Liver (tissue), 9 donors: ENCODE data around the gene GPR157. TPM values are rescaled to one million over a fixed set of nuclear protein-coding genes. Genes with fewer than 3 reads are reported as not detected.
"Not testable (repeated sequence)": the region's sequence is repeated elsewhere in the genome, so short reads cannot be mapped to it uniquely, and the experiment has no call there.

Experiments used
- DNase-seq: peaks from one replicate; pipeline ENCODE4 v3.0.0-alpha.2; 2017; ENCODE audit warnings: low spot score
- H3K27ac ChIP-seq, 2 donors: one replicate each; pipeline ENCODE4 v1.7.0; 2013; ENCODE audit warnings: inconsistent platforms in 2 of 2, low read length in 2 of 2, control low read depth in 1 of 2, low read depth in 1 of 2, mild to moderate bottlenecking in 1 of 2
- H3K27me3 ChIP-seq, 4 donors: one replicate each; pipeline versions ENCODE4 v1.6.1 to v1.7.0; 2013; ENCODE audit warnings: low read length in 3 of 4, inconsistent platforms in 1 of 4, mild to moderate bottlenecking in 1 of 4, moderate library complexity in 1 of 4; ENCODE audit not compliant: control insufficient read depth in 4 of 4, insufficient read depth in 4 of 4
- H3K36me3 ChIP-seq, 4 donors: one replicate each; pipeline versions ENCODE4 v1.6.1 to v1.7.0; 2013; ENCODE audit warnings: low read length in 3 of 4, mild to moderate bottlenecking in 3 of 4, low read depth in 1 of 4, moderate library complexity in 1 of 4; ENCODE audit not compliant: control insufficient read depth in 4 of 4, insufficient read depth in 3 of 4
- H3K4me1 ChIP-seq, 4 donors: one replicate each; pipeline versions ENCODE4 v1.6.1 to v1.7.0; 2013; ENCODE audit warnings: low read length in 3 of 4, mild to moderate bottlenecking in 3 of 4, moderate library complexity in 1 of 4; ENCODE audit not compliant: control insufficient read depth in 4 of 4, insufficient read depth in 4 of 4
- H3K4me3 ChIP-seq, 3 donors: one replicate each; pipeline versions ENCODE4 v1.6.1 to v1.7.0; 2013; ENCODE audit warnings: low read length in 3 of 3, control low read depth in 1 of 3, low read depth in 1 of 3, mild to moderate bottlenecking in 1 of 3
- H3K9ac ChIP-seq, 2 donors: one replicate each; pipeline ENCODE4 v1.7.0; 2013; ENCODE audit warnings: low read length in 2 of 2, mild to moderate bottlenecking in 2 of 2, moderate library complexity in 2 of 2, control low read depth in 1 of 2, low read depth in 1 of 2
- H3K9me3 ChIP-seq, 4 donors: one replicate each; pipeline versions ENCODE4 v1.6.1 to v1.7.0; 2013; ENCODE audit warnings: low read length in 3 of 4; ENCODE audit not compliant: control insufficient read depth in 4 of 4
- EGR1 ChIP-seq, 2 donors: IDR thresholded peaks; 2 replicates each; pipeline ENCODE4 v1.6.1; 2016 to 2018; ENCODE audit warnings: antibody characterized with exemption in 2 of 2, low read depth in 2 of 2
- FOXA2 ChIP-seq: IDR thresholded peaks from 2 replicates; pipeline ENCODE4 v1.6.1; 2016; ENCODE audit warnings: antibody characterized with exemption
- GABPA ChIP-seq, 2 donors: IDR thresholded peaks in 1 of 2; conservative IDR thresholded peaks in 1 of 2; 2 replicates each; pipeline ENCODE4 v1.6.1; 2016; ENCODE audit warnings: antibody characterized with exemption in 2 of 2, mild to moderate bottlenecking in 1 of 2, moderate library complexity in 1 of 2
- HNF4A ChIP-seq, 2 donors: conservative IDR thresholded peaks; 2 replicates each; pipeline ENCODE4 v1.6.1; 2016; ENCODE audit warnings: antibody characterized with exemption in 2 of 2, mild to moderate bottlenecking in 2 of 2
- JUND ChIP-seq, 2 donors: IDR thresholded peaks; 2 replicates each; pipeline ENCODE4 v1.6.1; 2016; ENCODE audit warnings: antibody characterized with exemption in 2 of 2
- RXRA ChIP-seq, 2 donors: IDR thresholded peaks; 2 replicates each; pipeline ENCODE4 v1.6.1; 2017 to 2018; ENCODE audit warnings: antibody characterized with exemption in 2 of 2, mild to moderate bottlenecking in 1 of 2
- SP1 ChIP-seq: IDR thresholded peaks from 2 replicates; pipeline ENCODE4 v1.6.1; 2018; ENCODE audit warnings: antibody characterized with exemption, mild to moderate bottlenecking
- WGBS: extraction: QIAGEN DNeasy Blood & Tissue Kit; methylation state at CpG from one replicate; pipeline ENCODE4 v1.1.7; 2013; 5-methylcytosine and 5-hydroxymethylcytosine counted together
- polyA plus RNA-seq, 2 donors: library from polyadenylated mRNA; stranded (reverse) in 1 of 2; unstranded in 1 of 2; fragments of 200-250 nt in 1 of 2; fragments of >200 nt in 1 of 2; fragmentation: Nextera tagmentation in 1 of 2; extraction: Ambion mirVana in 1 of 2; gene quantifications; one replicate each; pipeline versions ENCODE4 v1.2.1 to v1.2.3, GENCODE V29; 2013 to 2015
- total RNA-seq, 2 donors: library from RNA; depleted of rRNA; stranded (reverse); fragments of >200 nt; gene quantifications; one replicate each; pipeline ENCODE4 v1.2.3, GENCODE V29; 2014
- TF ChIP-seq, protein P1 (sequence below): IDR thresholded peaks from 2 replicates; pipeline ENCODE4 v1.6.1; 2016; ENCODE audit warnings: antibody characterized with exemption
- TF ChIP-seq, protein P2 (sequence below): fragments of 150-350 bp; IDR thresholded peaks from 2 replicates; pipeline ENCODE4 v1.5.1; 2017; ENCODE audit warnings: improper control_type of control experiment, low read depth, low read length; ENCODE audit not compliant: missing input control
- TF ChIP-seq, protein P3 (sequence below): IDR thresholded peaks from 2 replicates; pipeline ENCODE4 v1.6.1; 2016; ENCODE audit warnings: antibody characterized with exemption
- TF ChIP-seq, protein P4 (sequence below): IDR thresholded peaks from 2 replicates; pipeline ENCODE4 v1.6.1; 2016; ENCODE audit warnings: antibody characterized with exemption
- donor health status: healthy.
- donor health status: healthy.
- donor health status: healthy.
- donor health status: healthy.
- donor health status: healthy.

Gene GPR157
- total and polyA plus RNA-seq, 4 donors, result 1.3 to 7.0 (median 2.2) TPM

DNA sequence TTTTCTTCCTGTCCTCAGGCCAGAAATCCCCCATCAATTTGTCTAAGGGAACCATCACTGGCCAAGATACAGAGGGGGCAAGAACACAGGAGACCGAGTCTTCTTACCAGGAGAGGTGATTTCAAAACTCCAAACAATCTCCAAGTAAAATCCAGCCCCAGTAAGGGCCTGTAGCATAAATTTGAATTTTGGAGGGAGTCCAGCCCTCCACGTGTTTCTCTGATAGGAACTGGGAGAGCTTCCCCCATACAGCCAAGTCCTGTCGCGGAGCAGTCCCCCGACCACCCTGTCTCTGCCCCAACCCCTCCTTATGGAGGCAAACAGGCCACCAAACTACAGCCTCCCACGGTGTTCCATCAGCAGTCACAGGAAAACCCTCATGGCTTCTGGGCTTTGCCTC lies 32.4 kb upstream of the GPR157 start:
- Histone ChIP-seq H3K4me1 (peaks cover 10 to 16% (median 13%) of the 10 kb centered on the region in 4 donors), H3K9ac (peak overlapping the region in 1 of 2 donors; percentile 29), H3K4me3 (no peak overlapping the region), H3K27ac (no peak overlapping the region), H3K9me3 (no peaks in the 10 kb centered on the region), H3K27me3 (no peaks in the 10 kb centered on the region), H3K36me3 (no peaks in the 10 kb centered on the region)
- TF ChIP-seq GABPA (IDR thresholded peaks at IDR 0.05 in 1 of 2, conservative IDR thresholded peaks at IDR 0.05 in 1 of 2), result no peak
- TF ChIP-seq EGR1 (IDR thresholded peaks at IDR 0.05; ENCODE audit: low read depth in 2 of 2), result no peak
- TF ChIP-seq RXRA (IDR thresholded peaks at IDR 0.05), result no peak
- TF ChIP-seq SP1, result no peak
- TF ChIP-seq FOXA2, result no peak
- 82% methylated on average over 6 of the region's 6 CpGs for WGBS
- no peak for DNase-seq

DNA sequence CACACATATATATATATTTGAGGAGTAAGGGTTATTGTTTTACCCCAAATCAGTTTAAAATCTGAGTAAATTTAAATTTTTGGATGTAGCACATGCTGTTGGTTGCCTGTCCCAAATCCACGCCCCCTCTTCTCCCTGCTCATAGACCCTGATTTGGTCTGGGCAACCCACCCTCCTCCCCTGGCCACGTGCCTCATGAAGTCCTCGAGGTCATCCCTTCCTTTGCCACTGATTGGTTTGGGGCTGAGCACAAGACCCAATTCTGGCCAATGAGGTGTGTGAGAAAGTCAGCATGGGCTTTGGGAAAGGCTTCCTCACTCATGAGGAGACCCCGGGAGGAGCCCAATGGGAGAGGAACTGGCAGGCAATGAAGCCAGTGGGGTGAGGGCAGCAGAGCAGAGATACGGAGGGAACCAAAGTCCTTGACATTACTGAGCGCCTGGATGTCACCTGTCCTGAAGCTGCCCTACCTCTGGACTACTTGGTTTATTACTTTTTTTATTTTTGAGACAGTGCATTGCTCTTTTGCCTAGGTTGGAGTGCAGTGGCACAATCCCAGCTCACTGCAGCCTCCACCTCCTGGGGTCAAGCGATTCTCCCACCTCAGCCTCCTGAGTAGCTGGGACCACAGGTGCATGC lies 31.3 kb upstream of the GPR157 start:
- Histone ChIP-seq H3K9me3 (no peaks in the 10 kb centered on the region), H3K4me3 (no peak overlapping the region), H3K27me3 (no peaks in the 10 kb centered on the region), H3K4me1 (peaks cover 10 to 16% (median 13%) of the 10 kb centered on the region in 4 donors), H3K9ac (no peak overlapping the region), H3K36me3 (no peaks in the 10 kb centered on the region), H3K27ac (no peak overlapping the region)
- 92% methylated on average over 7 of the region's 7 CpGs for WGBS
- DNase-seq, result no peak
- no peak for TF ChIP-seq HNF4A (conservative IDR thresholded peaks at IDR 0.05)
- TF ChIP-seq, protein P1, sequence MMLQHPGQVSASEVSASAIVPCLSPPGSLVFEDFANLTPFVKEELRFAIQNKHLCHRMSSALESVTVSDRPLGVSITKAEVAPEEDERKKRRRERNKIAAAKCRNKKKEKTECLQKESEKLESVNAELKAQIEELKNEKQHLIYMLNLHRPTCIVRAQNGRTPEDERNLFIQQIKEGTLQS, result no peak
- TF ChIP-seq EGR1 (IDR thresholded peaks at IDR 0.05; ENCODE audit: low read depth in 2 of 2), result no peak

DNA sequence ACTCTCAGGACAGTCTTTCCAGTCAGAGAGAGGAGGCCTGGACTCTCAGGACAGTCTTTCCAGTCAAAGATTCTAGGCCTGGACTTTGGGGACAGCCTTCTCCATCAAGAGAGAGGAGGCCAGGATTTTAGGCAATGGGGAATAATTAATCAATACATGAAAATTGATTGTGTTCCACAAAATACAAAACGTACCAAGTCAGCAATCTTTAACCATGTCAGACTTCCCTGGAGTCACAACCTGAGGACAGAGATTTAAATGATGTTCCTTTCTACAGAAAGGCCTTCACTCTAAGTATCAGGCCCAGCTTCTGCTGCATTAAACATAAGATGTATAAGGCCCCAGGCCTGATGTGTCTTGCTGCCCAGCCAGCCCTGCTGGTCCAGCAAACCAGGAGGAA lies 27.0 kb upstream of the GPR157 start:
- Histone ChIP-seq H3K27me3 (no peaks in the 10 kb centered on the region), H3K4me3 (no peak overlapping the region), H3K4me1 (no peaks in the 10 kb centered on the region), H3K9me3 (no peaks in the 10 kb centered on the region), H3K9ac (no peak overlapping the region), H3K27ac (no peak overlapping the region), H3K36me3 (no peaks in the 10 kb centered on the region)
- no peak for DNase-seq
- TF ChIP-seq RXRA (IDR thresholded peaks at IDR 0.05), result no peak
- WGBS, result 78% methylated on average over 1 of the region's 1 CpG

DNA sequence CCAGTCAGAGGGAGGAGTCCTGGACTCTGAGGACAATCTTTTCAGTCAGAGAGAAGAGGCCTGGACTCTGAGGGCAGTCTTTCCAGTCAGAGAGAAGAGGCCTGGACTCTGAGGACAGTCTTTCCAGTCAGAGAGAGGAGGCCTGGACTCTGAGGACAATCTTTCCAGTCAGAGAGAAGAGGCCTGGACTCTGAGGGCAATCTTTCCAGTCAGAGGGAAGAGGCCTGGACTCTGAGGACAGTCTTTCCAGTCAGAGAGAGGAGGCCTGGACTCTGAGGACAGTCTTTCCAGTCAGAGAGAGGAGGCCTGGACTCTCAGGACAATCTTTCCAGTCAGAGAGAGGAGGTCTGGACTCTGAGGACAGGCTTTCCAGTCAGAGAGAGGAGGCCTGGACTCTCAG lies 26.5 kb upstream of the GPR157 start:
- not testable (repeated sequence) for H3K9ac ChIP-seq, H3K9me3 ChIP-seq, H3K4me3 ChIP-seq, H3K4me1 ChIP-seq, H3K27ac ChIP-seq, DNase-seq, H3K27me3 ChIP-seq, H3K36me3 ChIP-seq

DNA sequence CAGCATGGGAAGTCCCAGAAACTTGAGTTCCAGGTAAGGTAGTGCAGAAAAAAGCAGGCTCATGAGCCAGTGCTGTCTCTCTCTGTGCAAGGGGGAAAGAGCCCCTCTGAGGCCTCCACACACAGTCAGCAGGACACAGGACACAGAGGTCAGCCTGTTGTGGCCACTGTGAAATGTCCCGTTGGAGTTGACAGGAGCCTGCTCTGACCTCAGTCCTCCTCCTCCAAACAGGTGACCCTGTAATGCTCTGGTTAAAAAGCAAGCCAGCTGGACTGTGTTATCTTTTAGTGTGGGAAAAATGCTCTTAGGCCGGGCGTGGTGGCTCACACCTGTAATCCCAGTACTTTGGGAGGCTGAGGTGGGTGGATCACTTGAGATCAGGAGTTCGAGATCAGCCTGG lies 24.2 kb upstream of the GPR157 start:
- H3K27me3 ChIP-seq, result no peaks in the 10 kb centered on the region
- no peaks in the 10 kb centered on the region for H3K4me1 ChIP-seq
- H3K36me3 ChIP-seq, result no peaks in the 10 kb centered on the region
- DNase-seq, result no peak
- no peak overlapping the region for H3K9ac ChIP-seq
- no peak overlapping the region for H3K27ac ChIP-seq
- no peak overlapping the region for H3K4me3 ChIP-seq
- no peaks in the 10 kb centered on the region for H3K9me3 ChIP-seq
- 79% methylated on average over 4 of the region's 4 CpGs for WGBS
- TF ChIP-seq, protein P2, sequence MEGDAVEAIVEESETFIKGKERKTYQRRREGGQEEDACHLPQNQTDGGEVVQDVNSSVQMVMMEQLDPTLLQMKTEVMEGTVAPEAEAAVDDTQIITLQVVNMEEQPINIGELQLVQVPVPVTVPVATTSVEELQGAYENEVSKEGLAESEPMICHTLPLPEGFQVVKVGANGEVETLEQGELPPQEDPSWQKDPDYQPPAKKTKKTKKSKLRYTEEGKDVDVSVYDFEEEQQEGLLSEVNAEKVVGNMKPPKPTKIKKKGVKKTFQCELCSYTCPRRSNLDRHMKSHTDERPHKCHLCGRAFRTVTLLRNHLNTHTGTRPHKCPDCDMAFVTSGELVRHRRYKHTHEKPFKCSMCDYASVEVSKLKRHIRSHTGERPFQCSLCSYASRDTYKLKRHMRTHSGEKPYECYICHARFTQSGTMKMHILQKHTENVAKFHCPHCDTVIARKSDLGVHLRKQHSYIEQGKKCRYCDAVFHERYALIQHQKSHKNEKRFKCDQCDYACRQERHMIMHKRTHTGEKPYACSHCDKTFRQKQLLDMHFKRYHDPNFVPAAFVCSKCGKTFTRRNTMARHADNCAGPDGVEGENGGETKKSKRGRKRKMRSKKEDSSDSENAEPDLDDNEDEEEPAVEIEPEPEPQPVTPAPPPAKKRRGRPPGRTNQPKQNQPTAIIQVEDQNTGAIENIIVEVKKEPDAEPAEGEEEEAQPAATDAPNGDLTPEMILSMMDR, result no peak
- TF ChIP-seq, protein P3, sequence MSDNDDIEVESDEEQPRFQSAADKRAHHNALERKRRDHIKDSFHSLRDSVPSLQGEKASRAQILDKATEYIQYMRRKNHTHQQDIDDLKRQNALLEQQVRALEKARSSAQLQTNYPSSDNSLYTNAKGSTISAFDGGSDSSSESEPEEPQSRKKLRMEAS, result no peak
- no peak for TF ChIP-seq FOXA2
- TF ChIP-seq HNF4A (conservative IDR thresholded peaks at IDR 0.05), result no peak
- no peak for TF ChIP-seq JUND (IDR thresholded peaks at IDR 0.05)
- TF ChIP-seq SP1, result no peak
- TF ChIP-seq, protein P4, sequence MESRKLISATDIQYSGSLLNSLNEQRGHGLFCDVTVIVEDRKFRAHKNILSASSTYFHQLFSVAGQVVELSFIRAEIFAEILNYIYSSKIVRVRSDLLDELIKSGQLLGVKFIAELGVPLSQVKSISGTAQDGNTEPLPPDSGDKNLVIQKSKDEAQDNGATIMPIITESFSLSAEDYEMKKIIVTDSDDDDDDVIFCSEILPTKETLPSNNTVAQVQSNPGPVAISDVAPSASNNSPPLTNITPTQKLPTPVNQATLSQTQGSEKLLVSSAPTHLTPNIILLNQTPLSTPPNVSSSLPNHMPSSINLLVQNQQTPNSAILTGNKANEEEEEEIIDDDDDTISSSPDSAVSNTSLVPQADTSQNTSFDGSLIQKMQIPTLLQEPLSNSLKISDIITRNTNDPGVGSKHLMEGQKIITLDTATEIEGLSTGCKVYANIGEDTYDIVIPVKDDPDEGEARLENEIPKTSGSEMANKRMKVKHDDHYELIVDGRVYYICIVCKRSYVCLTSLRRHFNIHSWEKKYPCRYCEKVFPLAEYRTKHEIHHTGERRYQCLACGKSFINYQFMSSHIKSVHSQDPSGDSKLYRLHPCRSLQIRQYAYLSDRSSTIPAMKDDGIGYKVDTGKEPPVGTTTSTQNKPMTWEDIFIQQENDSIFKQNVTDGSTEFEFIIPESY, result no peak
